Measurements from ENCODE around the gene OPCML. TPM values are rescaled to one million over a fixed set of nuclear protein-coding genes. Genes with fewer than 3 reads are reported as not detected.

OPCML gene
- total RNA-seq, 1 experiment from 2014 or later = 0.94 TPM

DNA sequence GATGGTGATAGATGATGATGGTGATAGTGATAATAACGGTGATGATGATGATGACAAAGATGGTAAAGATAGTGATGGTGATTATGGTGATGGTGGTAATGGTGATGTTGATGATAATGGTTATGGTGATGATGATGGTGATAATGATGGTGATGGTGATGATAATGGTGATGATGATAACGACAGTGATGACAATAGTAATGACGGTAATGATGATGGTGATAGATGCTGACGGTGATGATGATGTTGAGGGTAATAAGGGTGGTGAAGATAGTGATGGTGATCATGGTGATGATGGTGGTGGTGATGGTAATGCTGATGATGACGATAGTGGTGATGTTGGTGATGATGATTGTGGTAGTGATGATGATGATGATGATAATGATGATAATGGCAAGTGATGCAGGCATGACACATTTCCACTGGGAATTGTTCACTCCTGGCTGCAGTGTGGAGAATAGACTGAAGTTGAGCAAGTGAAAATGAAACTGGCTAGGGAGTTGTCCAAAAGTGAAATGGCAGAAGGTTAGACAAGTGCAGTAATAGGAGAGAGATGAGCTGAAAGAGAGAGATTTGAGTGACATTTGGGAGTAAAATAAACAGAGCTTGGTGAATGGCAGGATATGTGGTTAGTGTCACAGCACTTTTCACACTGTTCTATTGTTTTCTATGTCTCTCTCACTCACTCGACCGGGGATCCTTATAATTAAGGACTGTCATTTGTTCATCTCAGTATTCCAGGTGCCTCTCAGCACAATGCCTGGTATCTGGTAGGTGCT is 992.5 kb downstream of the OPCML start:
- H3K23ac ChIP-seq (ENCODE audit: insufficient read length, low read depth, low read length) = no peak overlapping the region
- H3K56ac ChIP-seq (ENCODE audit: insufficient read length, low read depth, low read length) = no peak overlapping the region
- H4K5ac ChIP-seq (ENCODE audit: insufficient read length, low read depth, low read length) = no peak overlapping the region
- no peak for TF ChIP-seq CTCF (conservative IDR thresholded peaks at IDR 0.05)
- no peak overlapping the region for H2BK12ac ChIP-seq (ENCODE audit: insufficient read length, low read depth, low read length)
- H3K9ac ChIP-seq (ENCODE audit: extremely low read depth, insufficient read length, low read length) = no peak overlapping the region
- Mint-ChIP-seq H3K27ac (no peak overlapping the region), H3K27me3 (ENCODE audit: low read depth) (no peaks in the 10 kb centered on the region), H3K4me1 (no peaks in the 10 kb centered on the region), H3K9me3 (no peaks in the 10 kb centered on the region), H3K36me3 (ENCODE audit: insufficient read depth in 1 of 3, low read depth in 3 of 3) (no peaks in the 10 kb centered on the region), H3K4me3 (no peak overlapping the region)
- no peak overlapping the region for H4K91ac ChIP-seq (ENCODE audit: insufficient read length, low read depth, low read length)
- H2BK15ac ChIP-seq (ENCODE audit: low read depth, low read length) = no peak overlapping the region
- H3T11ph ChIP-seq (ENCODE audit: low read length) = no peak overlapping the region
- H3K9me3 ChIP-seq (ENCODE audit: control insufficient read depth, low read depth, low read length) = no peaks in the 10 kb centered on the region
- H2BK20ac ChIP-seq (ENCODE audit: low read depth, low read length, poor library complexity, severe bottlenecking) = no peak overlapping the region
- H3K4ac ChIP-seq (ENCODE audit: low read depth, low read length) = no peak overlapping the region
- H2BK5ac ChIP-seq (ENCODE audit: insufficient read length, low read length) = no peak overlapping the region
- no peaks in the 10 kb centered on the region for H3K23me2 ChIP-seq (ENCODE audit: insufficient read length, low read depth, low read length, poor library complexity, severe bottlenecking)
- no peak overlapping the region for H3K4me2 ChIP-seq (ENCODE audit: insufficient read depth, insufficient read length, low read length)
- no peak overlapping the region for H2AFZ ChIP-seq (ENCODE audit: low read length)
- no peak overlapping the region for H3K14ac ChIP-seq (ENCODE audit: insufficient read depth, low read length)
- H3K18ac ChIP-seq (ENCODE audit: insufficient read length, low read depth, low read length) = no peak overlapping the region
- H2AK5ac ChIP-seq (ENCODE audit: insufficient read length, low read length) = no peak overlapping the region
- H3K79me2 ChIP-seq (ENCODE audit: insufficient read depth, low read length) = no peaks in the 10 kb centered on the region
- H4K8ac ChIP-seq (replicated peaks; ENCODE audit: insufficient read length, low read depth, low read length) = no peak overlapping the region
- H4K20me1 ChIP-seq (ENCODE audit: control insufficient read depth, insufficient read depth, insufficient read length) = no peaks in the 10 kb centered on the region
- H3K79me1 ChIP-seq (ENCODE audit: insufficient read depth, low read depth, low read length, poor library complexity, severe bottlenecking) = no peaks in the 10 kb centered on the region
- H3K27me3 ChIP-seq (ENCODE audit: insufficient read depth, low read length) = no peaks in the 10 kb centered on the region
- H3K27ac ChIP-seq (ENCODE audit: insufficient read length, low read depth, low read length) = no peak overlapping the region
- WGBS (ENCODE audit: extremely low coverage, insufficient read length, low lambda C conversion rate) = 100% methylated on average over 2 of the region's 7 CpGs
- H3K4me1 ChIP-seq (ENCODE audit: insufficient read depth, low read length) = no peaks in the 10 kb centered on the region
- no peak overlapping the region for H2BK120ac ChIP-seq (ENCODE audit: low read depth, low read length, poor library complexity, severe bottlenecking)
- no peak for DNase-seq

Data from H9 (cell line).